CD4-positive, CD25-positive, alpha-beta regulatory T cell (primary cell): Measurements from ENCODE around the gene MRPL20. TPM values are rescaled to one million over a fixed set of nuclear protein-coding genes. Genes with fewer than 3 reads are reported as not detected.

Source experiments
- ATAC-seq, 2 donors: fragments of 150-1000 bp; cut with Tn5 transposase; one replicate each; pipeline ENCODE4 v1.10.0; 2021; ENCODE audit warnings: low read depth in 2 of 2, moderate number of reproducible peaks in 2 of 2, moderate library complexity in 1 of 2
- DNase-seq, 3 donors: peaks; one replicate each; pipeline versions ENCODE4 v3.0.0 to v3.0.0-alpha.2; 2012 to 2022; ENCODE audit warnings: mixed read lengths in 1 of 3
- H3K27ac ChIP-seq: one replicate; pipeline ENCODE4 v1.7.0; 2013; ENCODE audit warnings: mild to moderate bottlenecking, low read length; ENCODE audit not compliant: insufficient read depth, poor library complexity, severe bottlenecking
- H3K27me3 ChIP-seq: one replicate; pipeline ENCODE4 v1.7.0; 2013; ENCODE audit warnings: low read length; ENCODE audit not compliant: control insufficient read depth, insufficient read depth
- H3K36me3 ChIP-seq: one replicate; pipeline ENCODE4 v1.7.0; 2013; ENCODE audit warnings: mild to moderate bottlenecking, low read length, moderate library complexity; ENCODE audit not compliant: control insufficient read depth, insufficient read depth
- H3K4me1 ChIP-seq: 2 replicates; pipeline ENCODE4 v1.7.0; 2013; ENCODE audit warnings: mild to moderate bottlenecking, low read length; ENCODE audit not compliant: insufficient read depth, control insufficient read depth, poor library complexity, severe bottlenecking
- H3K4me3 ChIP-seq: one replicate; pipeline ENCODE4 v1.7.0; 2013; ENCODE audit warnings: low read depth, mild to moderate bottlenecking, low read length, moderate library complexity
- H3K9me3 ChIP-seq, 2 experiments: 1 replicate in 1 of 2; 2 replicates in 1 of 2; pipeline ENCODE4 v1.7.0; 2013; ENCODE audit warnings: low read length in 2 of 2, mild to moderate bottlenecking in 1 of 2, moderate library complexity in 1 of 2; ENCODE audit not compliant: control insufficient read depth in 2 of 2
- H3K27ac Mint-ChIP-seq, 3 donors: one replicate each; pipeline ENCODE4 v1.8.0; 2020 to 2022; ENCODE audit warnings: mild to moderate bottlenecking in 3 of 3, mixed read lengths in 3 of 3, moderate library complexity in 2 of 3
- H3K27me3 Mint-ChIP-seq: one replicate; pipeline ENCODE4 v1.8.0; 2022; ENCODE audit warnings: mild to moderate bottlenecking, mixed read lengths
- H3K36me3 Mint-ChIP-seq: one replicate; pipeline ENCODE4 v1.8.0; 2020; ENCODE audit warnings: mixed read lengths
- H3K4me1 Mint-ChIP-seq, 4 donors: one replicate each; pipeline ENCODE4 v1.8.0; 2020 to 2022; ENCODE audit warnings: mixed read lengths in 4 of 4, mild to moderate bottlenecking in 1 of 4
- H3K4me3 Mint-ChIP-seq, 4 donors: one replicate each; pipeline ENCODE4 v1.8.0; 2020 to 2022; ENCODE audit warnings: mild to moderate bottlenecking in 4 of 4, mixed read lengths in 4 of 4, moderate library complexity in 3 of 4
- H3K9me3 Mint-ChIP-seq, 7 donors: one replicate each; pipeline ENCODE4 v1.8.0; 2020 to 2022; ENCODE audit warnings: mixed read lengths in 7 of 7, mild to moderate bottlenecking in 3 of 7, moderate library complexity in 2 of 7
- polyA plus RNA-seq, 4 donors: library from polyadenylated mRNA; unstranded; fragments of 300-500 nt; fragmentation: Illumina TruSeq; gene quantifications; one replicate each; pipeline ENCODE4 v1.2.3, GENCODE V29; 2021
- total RNA-seq: library from RNA; stranded (reverse); gene quantifications from one replicate; pipeline ENCODE4 v1.2.3, GENCODE V29; 2022

Gene MRPL20
- total and polyA plus RNA-seq, 5 donors from 2014 or later = 83.4 to 188 (median 174) TPM

DNA sequence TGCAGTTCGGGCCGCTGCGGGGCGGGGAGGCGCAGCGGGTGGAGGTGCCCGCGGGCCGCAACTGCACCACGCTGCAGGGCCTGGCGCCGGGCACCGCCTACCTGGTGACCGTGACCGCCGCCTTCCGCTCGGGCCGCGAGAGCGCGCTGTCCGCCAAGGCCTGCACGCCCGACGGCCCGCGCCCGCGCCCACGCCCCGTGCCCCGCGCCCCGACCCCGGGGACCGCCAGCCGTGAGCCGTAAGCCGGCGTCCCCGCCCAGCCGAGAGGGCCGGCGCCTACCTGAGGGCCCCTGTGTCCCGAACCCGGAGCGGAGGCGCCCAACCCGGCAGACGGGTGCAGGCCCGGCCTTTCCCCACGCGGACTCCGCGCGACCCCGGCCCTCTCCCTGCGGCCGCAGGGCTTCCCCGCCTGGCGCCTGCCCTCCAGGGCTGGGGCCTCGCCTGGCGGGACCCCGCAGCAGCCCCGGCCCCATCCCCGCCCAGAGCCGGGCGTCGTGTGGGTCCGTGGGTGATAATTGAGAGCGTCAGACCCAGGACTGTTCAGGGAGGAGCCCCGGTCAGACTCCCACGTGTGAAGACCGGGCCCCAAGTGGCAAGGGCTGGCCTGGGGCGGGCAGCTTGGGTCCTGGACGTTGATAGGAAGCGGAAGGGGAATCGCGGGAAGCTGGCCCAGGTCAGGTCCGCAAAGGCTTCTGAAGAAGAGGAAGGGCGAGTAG lies 32.6 kb upstream of the MRPL20 start:
- no peaks in the 10 kb centered on the region for H3K9me3 ChIP-seq
- no peak overlapping the region for H3K4me3 ChIP-seq
- H3K36me3 Mint-ChIP-seq = no peaks in the 10 kb centered on the region
- DNase-seq (no peak), ATAC-seq (no peak)
- no peaks in the 10 kb centered on the region for H3K9me3 Mint-ChIP-seq
- H3K4me1 Mint-ChIP-seq = peaks cover 0 to 3% (median 0%) of the 10 kb centered on the region in 4 donors
- peaks cover 11% of the 10 kb centered on the region for H3K4me1 ChIP-seq
- peaks cover 4% of the 10 kb centered on the region for H3K27me3 ChIP-seq
- H3K27ac ChIP-seq = no peak overlapping the region
- peaks cover 12% of the 10 kb centered on the region for H3K27me3 Mint-ChIP-seq
- H3K4me3 Mint-ChIP-seq = no peak overlapping the region
- H3K36me3 ChIP-seq = no peaks in the 10 kb centered on the region
- H3K27ac Mint-ChIP-seq = no peak overlapping the region

DNA sequence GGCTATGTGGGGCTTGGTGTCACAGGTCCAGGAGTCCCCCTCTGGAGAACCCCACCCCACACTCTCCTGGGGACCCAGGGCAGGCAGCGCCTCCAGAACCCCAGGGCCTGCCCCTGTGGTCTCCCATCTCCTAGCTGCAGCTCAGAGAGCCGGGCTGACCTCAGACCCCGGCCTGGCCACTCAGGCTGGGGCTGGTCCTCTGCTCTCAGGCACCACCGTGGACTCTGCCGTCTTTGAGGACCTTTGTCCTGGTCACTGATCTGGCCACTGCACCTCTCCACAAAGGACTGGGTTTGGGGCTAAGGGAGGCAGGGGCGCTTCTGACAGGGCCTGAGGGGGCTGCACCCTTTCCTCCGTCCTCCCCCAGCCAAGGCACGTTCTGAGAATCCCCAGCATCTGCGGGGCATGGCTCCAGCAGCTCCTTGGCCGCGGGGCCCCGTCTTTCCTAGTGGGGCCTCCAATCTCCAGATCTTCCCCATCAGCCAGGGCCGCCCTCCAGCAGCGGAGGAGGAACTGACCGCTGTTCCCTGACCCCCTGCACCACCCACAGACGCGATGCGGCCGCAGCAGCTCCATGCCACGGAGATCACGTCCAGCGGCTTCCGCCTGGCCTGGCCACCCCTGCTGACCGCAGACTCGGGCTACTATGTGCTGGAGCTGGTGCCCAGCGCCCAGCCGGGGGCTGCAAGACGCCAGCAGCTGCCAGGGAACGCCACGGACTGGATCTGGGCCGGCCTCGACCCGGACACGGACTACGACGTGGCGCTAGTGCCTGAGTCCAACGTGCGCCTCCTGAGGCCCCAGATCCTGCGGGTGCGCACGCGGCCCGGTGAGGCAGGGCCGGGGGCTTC lies 31.7 kb upstream of the MRPL20 start:
- Histone ChIP-seq H3K27me3 (peaks cover 4% of the 10 kb centered on the region), H3K9me3 (no peaks in the 10 kb centered on the region), H3K4me1 (peaks cover 11% of the 10 kb centered on the region), H3K4me3 (no peak overlapping the region), H3K36me3 (no peaks in the 10 kb centered on the region), H3K27ac (no peak overlapping the region)
- no peaks in the 10 kb centered on the region for H3K9me3 Mint-ChIP-seq
- DNase-seq = no peak
- no peaks in the 10 kb centered on the region for H3K36me3 Mint-ChIP-seq
- H3K27me3 Mint-ChIP-seq = peaks cover 12% of the 10 kb centered on the region
- H3K27ac Mint-ChIP-seq = no peak overlapping the region
- H3K4me1 Mint-ChIP-seq = peaks cover 0 to 3% (median 0%) of the 10 kb centered on the region in 4 donors
- H3K4me3 Mint-ChIP-seq = no peak overlapping the region
- no peak for ATAC-seq

DNA sequence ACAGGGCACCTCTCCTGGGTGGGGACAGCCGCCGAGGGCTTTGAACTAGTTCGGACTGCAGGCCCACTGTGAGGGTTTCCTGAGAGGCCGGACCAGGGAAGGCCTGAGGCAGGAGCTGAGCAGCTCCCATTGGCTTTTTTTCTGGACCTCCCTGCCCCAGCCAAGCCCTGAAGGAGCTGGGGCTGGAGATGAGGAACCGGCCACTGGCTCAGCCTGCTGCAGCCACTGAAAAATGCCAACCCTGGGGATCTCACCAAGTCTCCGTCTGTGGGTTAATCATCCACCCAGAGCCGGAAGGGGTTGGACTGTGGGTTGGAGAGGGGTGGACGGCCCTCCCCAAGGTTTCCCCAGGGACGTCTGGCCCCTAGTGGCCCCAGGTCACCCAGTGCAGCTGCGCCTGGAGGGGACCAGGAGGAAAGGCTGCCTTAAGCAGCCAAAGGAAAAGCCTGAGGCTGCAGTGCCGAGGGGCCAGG lies 30.8 kb upstream of the MRPL20 start:
- Mint-ChIP-seq H3K27me3 (peaks cover 15% of the 10 kb centered on the region), H3K9me3 (no peaks in the 10 kb centered on the region), H3K36me3 (no peaks in the 10 kb centered on the region), H3K4me3 (no peak overlapping the region), H3K27ac (no peak overlapping the region), H3K4me1 (peaks cover 0 to 3% (median 0%) of the 10 kb centered on the region in 4 donors)
- H3K27me3 ChIP-seq = peaks cover 4% of the 10 kb centered on the region
- no peak for DNase-seq
- no peak for ATAC-seq
- H3K27ac ChIP-seq = no peak overlapping the region
- H3K4me1 ChIP-seq = peaks cover 11% of the 10 kb centered on the region
- no peaks in the 10 kb centered on the region for H3K9me3 ChIP-seq
- no peaks in the 10 kb centered on the region for H3K36me3 ChIP-seq
- H3K4me3 ChIP-seq = no peak overlapping the region

DNA sequence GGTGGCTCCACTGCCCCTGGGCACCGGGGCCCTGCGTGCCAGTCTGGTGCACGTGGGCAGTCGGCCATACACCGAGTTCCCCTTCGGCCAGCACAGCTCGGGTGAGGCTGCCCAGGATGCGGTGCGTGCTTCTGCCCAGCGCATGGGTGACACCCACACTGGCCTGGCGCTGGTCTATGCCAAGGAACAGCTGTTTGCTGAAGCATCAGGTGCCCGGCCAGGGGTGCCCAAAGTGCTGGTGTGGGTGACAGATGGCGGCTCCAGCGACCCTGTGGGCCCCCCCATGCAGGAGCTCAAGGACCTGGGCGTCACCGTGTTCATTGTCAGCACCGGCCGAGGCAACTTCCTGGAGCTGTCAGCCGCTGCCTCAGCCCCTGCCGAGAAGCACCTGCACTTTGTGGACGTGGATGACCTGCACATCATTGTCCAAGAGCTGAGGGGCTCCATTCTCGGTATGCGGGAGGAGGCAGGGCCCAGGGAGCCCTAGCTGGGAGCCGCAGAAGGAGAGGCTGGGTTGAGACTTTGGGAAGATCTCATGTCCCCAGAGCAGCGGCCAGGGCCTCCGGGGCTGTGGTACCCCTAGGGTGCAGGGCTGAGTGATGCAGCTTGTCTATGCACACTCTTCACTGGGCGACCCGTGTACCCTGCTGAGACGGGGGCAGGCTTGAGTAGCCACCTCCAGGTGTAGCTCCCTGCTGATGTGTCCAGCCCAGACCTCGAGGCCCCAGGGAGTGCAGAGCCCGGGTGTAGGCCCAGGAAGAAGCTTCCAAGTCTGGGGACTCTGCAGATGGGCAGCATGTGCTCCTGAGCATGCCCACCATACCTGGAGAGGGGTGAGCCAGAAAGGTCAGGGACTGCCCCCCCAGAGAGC lies 30.2 kb upstream of the MRPL20 start:
- Histone ChIP-seq H3K9me3 (no peaks in the 10 kb centered on the region), H3K4me1 (peaks cover 11% of the 10 kb centered on the region), H3K36me3 (no peaks in the 10 kb centered on the region), H3K27me3 (peaks cover 4% of the 10 kb centered on the region), H3K27ac (no peak overlapping the region), H3K4me3 (no peak overlapping the region)
- Mint-ChIP-seq H3K27ac (no peak overlapping the region), H3K9me3 (no peaks in the 10 kb centered on the region), H3K27me3 (peaks cover 17% of the 10 kb centered on the region), H3K4me1 (peaks cover 0 to 3% (median 0%) of the 10 kb centered on the region in 4 donors), H3K4me3 (no peak overlapping the region), H3K36me3 (no peaks in the 10 kb centered on the region)
- DNase-seq (no peak), ATAC-seq (no peak)

DNA sequence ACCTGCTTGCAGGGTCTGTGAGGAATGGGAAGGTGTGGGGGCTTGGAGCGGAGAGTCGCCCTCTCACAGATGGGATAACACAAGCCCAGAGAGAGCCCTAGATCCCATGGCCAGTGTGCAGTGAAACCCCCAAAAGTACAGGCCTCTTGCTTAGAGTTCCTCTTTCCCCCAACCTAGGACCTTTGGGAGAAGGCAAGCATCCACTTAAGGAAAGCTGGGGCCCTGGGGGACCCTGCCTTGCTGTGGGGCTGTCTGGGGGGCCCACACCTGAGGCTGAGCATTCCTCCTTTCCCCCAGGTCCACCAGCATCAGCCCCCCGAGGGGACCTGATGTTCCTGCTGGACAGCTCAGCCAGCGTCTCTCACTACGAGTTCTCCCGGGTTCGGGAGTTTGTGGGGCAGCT lies 29.5 kb upstream of the MRPL20 start:
- Mint-ChIP-seq H3K27ac (no peak overlapping the region), H3K4me3 (no peak overlapping the region)

DNA sequence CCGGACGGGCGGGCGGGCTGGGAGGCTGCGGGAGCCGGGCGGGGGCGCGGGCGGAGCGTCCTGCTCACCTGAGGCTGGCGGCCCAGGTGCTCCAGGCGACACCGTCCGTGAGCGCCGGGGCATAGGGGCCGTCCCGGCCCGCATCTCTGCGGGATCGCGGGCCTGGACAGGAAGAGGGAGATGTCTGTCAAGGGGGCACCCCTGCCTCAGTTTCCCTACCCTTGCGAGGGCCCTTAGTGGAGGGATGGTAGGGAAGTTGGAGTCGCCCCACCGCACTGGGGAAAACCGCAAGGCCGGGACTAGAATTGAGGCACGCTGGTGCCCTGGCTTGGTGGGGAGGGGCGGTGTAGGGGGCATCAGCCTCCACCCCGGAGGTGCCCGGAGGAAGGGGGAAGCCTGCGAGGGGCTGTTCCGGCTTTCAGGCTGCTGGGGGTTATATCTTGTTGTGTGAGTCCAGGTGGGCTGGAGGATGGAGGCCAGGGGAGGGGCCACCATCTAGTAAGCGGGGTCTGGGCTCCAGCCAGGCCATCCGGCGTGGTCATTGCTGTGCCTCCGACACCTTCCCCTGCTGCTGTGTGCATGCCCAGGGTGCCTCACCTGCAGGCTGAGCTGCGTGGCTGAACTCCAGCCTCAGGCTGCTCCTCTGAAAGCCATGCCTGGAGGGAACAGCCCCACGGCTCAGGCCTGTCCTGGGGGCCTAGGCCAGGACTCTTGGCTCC lies 29.0 kb upstream of the MRPL20 start:
- Histone ChIP-seq H3K4me3 (no peak overlapping the region), H3K4me1 (peaks cover 11% of the 10 kb centered on the region), H3K9me3 (no peaks in the 10 kb centered on the region), H3K36me3 (no peaks in the 10 kb centered on the region), H3K27ac (no peak overlapping the region), H3K27me3 (peaks cover 4% of the 10 kb centered on the region)
- peak overlapping the region in 2 of 4 donors; percentile 32 to 68 for H3K4me3 Mint-ChIP-seq
- peaks cover 0 to 3% (median 0%) of the 10 kb centered on the region in 4 donors for H3K4me1 Mint-ChIP-seq
- no peaks in the 10 kb centered on the region for H3K36me3 Mint-ChIP-seq
- DNase-seq (no peak), ATAC-seq (no peak)
- peaks cover 17% of the 10 kb centered on the region for H3K27me3 Mint-ChIP-seq
- H3K9me3 Mint-ChIP-seq = no peaks in the 10 kb centered on the region
- H3K27ac Mint-ChIP-seq = no peak overlapping the region

More for the DNA sequence above, 29.5 kb upstream of the MRPL20 start:
- Histone ChIP-seq H3K36me3 (no peaks in the 10 kb centered on the region), H3K4me1 (peaks cover 11% of the 10 kb centered on the region), H3K9me3 (no peaks in the 10 kb centered on the region), H3K27ac (no peak overlapping the region), H3K4me3 (no peak overlapping the region), H3K27me3 (peaks cover 4% of the 10 kb centered on the region)
- H3K36me3 Mint-ChIP-seq = no peaks in the 10 kb centered on the region
- H3K4me1 Mint-ChIP-seq = peaks cover 0 to 3% (median 0%) of the 10 kb centered on the region in 4 donors
- DNase-seq (no peak), ATAC-seq (no peak)
- no peaks in the 10 kb centered on the region for H3K9me3 Mint-ChIP-seq
- H3K27me3 Mint-ChIP-seq = peaks cover 17% of the 10 kb centered on the region
